ENCODE measurements around the gene GPC6.

DNA sequence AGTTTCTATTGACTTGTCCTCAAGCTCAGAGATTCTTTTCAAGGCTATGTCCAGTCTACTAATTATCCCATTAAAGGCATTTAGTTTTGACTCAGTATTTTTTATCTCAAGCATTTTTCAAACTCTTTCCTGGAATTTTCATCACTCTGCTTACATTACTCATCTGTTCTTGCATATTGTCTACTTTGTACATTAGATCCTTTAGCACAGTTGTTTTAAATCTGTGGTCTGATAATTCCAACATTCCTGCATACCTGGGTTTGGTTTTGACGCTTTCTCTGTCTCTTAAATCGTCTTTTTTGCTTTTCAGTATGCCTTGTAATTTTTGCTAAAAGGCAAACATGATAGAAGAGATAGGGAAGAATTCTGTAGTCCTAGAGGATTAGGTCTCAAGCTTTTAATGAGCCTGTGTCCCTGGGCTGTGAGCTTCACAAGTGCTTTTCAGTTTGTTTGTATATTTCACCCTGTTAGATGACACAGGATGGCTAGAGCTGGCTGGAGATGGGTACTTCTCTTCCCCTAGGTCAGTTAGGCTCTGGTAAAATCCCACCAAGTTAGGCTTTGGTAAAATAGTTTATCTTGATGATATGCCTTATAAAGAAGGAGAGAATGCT lies 46.1 kb upstream of the GPC6 start:
- TF ChIP-seq, protein P1, sequence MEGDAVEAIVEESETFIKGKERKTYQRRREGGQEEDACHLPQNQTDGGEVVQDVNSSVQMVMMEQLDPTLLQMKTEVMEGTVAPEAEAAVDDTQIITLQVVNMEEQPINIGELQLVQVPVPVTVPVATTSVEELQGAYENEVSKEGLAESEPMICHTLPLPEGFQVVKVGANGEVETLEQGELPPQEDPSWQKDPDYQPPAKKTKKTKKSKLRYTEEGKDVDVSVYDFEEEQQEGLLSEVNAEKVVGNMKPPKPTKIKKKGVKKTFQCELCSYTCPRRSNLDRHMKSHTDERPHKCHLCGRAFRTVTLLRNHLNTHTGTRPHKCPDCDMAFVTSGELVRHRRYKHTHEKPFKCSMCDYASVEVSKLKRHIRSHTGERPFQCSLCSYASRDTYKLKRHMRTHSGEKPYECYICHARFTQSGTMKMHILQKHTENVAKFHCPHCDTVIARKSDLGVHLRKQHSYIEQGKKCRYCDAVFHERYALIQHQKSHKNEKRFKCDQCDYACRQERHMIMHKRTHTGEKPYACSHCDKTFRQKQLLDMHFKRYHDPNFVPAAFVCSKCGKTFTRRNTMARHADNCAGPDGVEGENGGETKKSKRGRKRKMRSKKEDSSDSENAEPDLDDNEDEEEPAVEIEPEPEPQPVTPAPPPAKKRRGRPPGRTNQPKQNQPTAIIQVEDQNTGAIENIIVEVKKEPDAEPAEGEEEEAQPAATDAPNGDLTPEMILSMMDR (IDR thresholded peaks at IDR 0.05; ENCODE audit: low read length), result no peak
- TF ChIP-seq EZH2 (optimal IDR thresholded peaks at IDR 0.05; ENCODE audit: low read depth, low read length), result no peak
